Neural cell (in vitro differentiated cells): ENCODE data around the gene CRTC3. TPM values are rescaled to one million over a fixed set of nuclear protein-coding genes. Genes with fewer than 3 reads are reported as not detected.

Experiments used
- H2AFZ ChIP-seq: fragments of 200-600, 300-800 bp; sonication (generic), shearing (Covaris generic); 2 replicates; pipeline ENCODE4 v1.6.0; 2014; ENCODE audit warnings: low read depth, mild to moderate bottlenecking, antibody characterized with exemption, low read length, moderate library complexity
- H3F3A ChIP-seq: fragments of 200-600 bp; shearing (Covaris generic); 2 replicates; pipeline ENCODE4 v1.6.1; 2016; ENCODE audit warnings: mild to moderate bottlenecking, moderate library complexity, mixed read lengths, antibody characterized with exemption, low read length; ENCODE audit not compliant: insufficient read depth, poor library complexity, severe bottlenecking
- H3K27ac ChIP-seq: fragments of 200-600, 300-800 bp; sonication (generic), shearing (Covaris generic); 2 replicates; pipeline ENCODE4 v1.5.1; 2014; ENCODE audit warnings: mild to moderate bottlenecking, low read length, moderate library complexity
- H3K27me3 ChIP-seq: fragments of 300-800, 200-600 bp; sonication (generic), shearing (Covaris generic); 2 replicates; pipeline ENCODE4 v1.6.0; 2014; ENCODE audit warnings: mild to moderate bottlenecking, low read depth, low read length, moderate library complexity; ENCODE audit not compliant: insufficient read depth
- H3K36me3 ChIP-seq: fragments of 300-800, 200-600 bp; sonication (generic), shearing (Covaris generic); 2 replicates; pipeline ENCODE4 v1.5.1; 2014; ENCODE audit warnings: mild to moderate bottlenecking, antibody characterized with exemption, low read length, moderate library complexity; ENCODE audit not compliant: insufficient read depth
- H3K4me2 ChIP-seq: fragments of 300-800, 200-600 bp; sonication (generic), shearing (Covaris generic); 2 replicates; pipeline ENCODE4 v1.6.0; 2014; ENCODE audit warnings: mild to moderate bottlenecking, low read length
- H3K4me3 ChIP-seq: fragments of 300-800, 200-600 bp; sonication (generic), shearing (Covaris generic); 2 replicates; pipeline ENCODE4 v1.5.1; 2014; ENCODE audit warnings: mild to moderate bottlenecking, low read length, moderate library complexity
- H3K79me2 ChIP-seq: fragments of 200-600 bp; shearing (Covaris generic); replicated peaks from 2 replicates; pipeline ENCODE4 v1.6.0; 2014; ENCODE audit warnings: mild to moderate bottlenecking, low read length, moderate library complexity; ENCODE audit not compliant: insufficient read depth
- H3K9ac ChIP-seq: fragments of 300-800, 200-600 bp; sonication (generic), shearing (Covaris generic); 2 replicates; pipeline ENCODE4 v1.6.1; 2016; ENCODE audit warnings: mild to moderate bottlenecking, low read length, mixed read lengths
- H3K9me2 ChIP-seq: fragments of 200-600 bp; shearing (Covaris generic); 2 replicates; pipeline ENCODE4 v1.6.1; 2016; ENCODE audit warnings: mild to moderate bottlenecking, low read length, mixed read lengths; ENCODE audit not compliant: insufficient read depth
- H3K9me3 ChIP-seq: fragments of 200-600, 300-800 bp; sonication (generic), shearing (Covaris generic); 2 replicates; pipeline ENCODE4 v1.6.1; 2016; ENCODE audit warnings: mild to moderate bottlenecking, mixed run types, low read length, moderate library complexity, mixed read lengths
- H4K20me1 ChIP-seq: fragments of 200-600 bp; shearing (Covaris generic); 2 replicates; pipeline ENCODE4 v1.6.1; 2016; ENCODE audit warnings: mild to moderate bottlenecking, mixed run types; ENCODE audit not compliant: insufficient read depth
- EP300 ChIP-seq: fragments of 450-650 bp; conservative IDR thresholded peaks from 2 replicates; pipeline ENCODE4 v1.6.1; 2014; ENCODE audit warnings: antibody characterized with exemption, mild to moderate bottlenecking, moderate library complexity; ENCODE audit not compliant: poor library complexity, severe bottlenecking
- EZH2 ChIP-seq: fragments of 200-600, 300-800 bp; shearing (Covaris generic), sonication (generic); IDR thresholded peaks from 2 replicates; pipeline ENCODE4 v1.6.1; 2014; ENCODE audit warnings: antibody characterized with exemption, low read length, borderline replicate concordance, mild to moderate bottlenecking; ENCODE audit not compliant: insufficient read depth, poor library complexity, severe bottlenecking
- MXI1 ChIP-seq: fragments of 450-650 bp; conservative IDR thresholded peaks from 2 replicates; pipeline ENCODE4 v1.6.1; 2014; ENCODE audit warnings: antibody characterized with exemption, mild to moderate bottlenecking; ENCODE audit not compliant: poor library complexity, severe bottlenecking
- POLR2AphosphoS5 ChIP-seq: IDR thresholded peaks from 2 replicates; pipeline ENCODE4 v1.6.1; 2012
- RAD21 ChIP-seq: fragments of 450-650 bp; conservative IDR thresholded peaks from 2 replicates; pipeline ENCODE4 v1.6.1; 2014; ENCODE audit warnings: antibody characterized with exemption, mild to moderate bottlenecking, moderate library complexity
- SMC3 ChIP-seq: fragments of 450-650 bp; conservative IDR thresholded peaks from 2 replicates; pipeline ENCODE4 v1.6.1; 2014; ENCODE audit warnings: antibody characterized with exemption, mild to moderate bottlenecking, moderate library complexity; ENCODE audit not compliant: poor library complexity
- TAF1 ChIP-seq: IDR thresholded peaks from 2 replicates; pipeline ENCODE4 v1.6.1; 2012; ENCODE audit warnings: low read depth
- polyA plus RNA-seq: library from polyadenylated mRNA; depleted of rRNA; stranded (reverse); fragments of >200 nt; gene quantifications from 2 replicates; pipeline ENCODE4 v1.2.3, GENCODE V29; 2014
- TF ChIP-seq, protein P1 (sequence below): fragments of 450-650 bp; IDR thresholded peaks from 2 replicates; pipeline ENCODE4 v1.5.1; 2014; ENCODE audit warnings: antibody characterized with exemption, mild to moderate bottlenecking, moderate library complexity; ENCODE audit not compliant: poor library complexity, severe bottlenecking
- TF ChIP-seq, protein P2 (sequence below): IDR thresholded peaks from 2 replicates; pipeline ENCODE4 v1.6.1; 2012; ENCODE audit warnings: borderline replicate concordance

The CRTC3 gene
- polyA plus RNA-seq, 1 donor from 2014 or later, result 5.5 TPM

DNA sequence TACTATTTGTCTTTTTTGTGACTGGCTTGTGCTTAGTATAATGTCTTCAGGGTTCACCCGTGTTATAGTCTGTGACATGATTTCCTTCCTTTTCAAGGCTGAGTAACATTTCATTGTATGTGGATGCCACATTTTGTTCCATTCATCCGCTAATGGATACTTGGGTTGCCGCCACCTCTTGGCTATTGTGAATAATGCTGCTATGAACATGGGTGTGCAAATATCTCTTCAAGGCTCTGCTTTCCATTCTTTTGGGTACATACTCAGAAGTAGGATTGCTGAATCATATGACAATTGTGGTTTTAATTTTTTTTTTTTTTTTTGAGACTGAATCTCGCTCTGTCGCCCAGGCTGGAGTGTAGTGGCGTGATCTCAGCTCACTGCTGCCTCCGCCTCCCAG is 15.4 kb downstream of the CRTC3 start (continued):
- TF ChIP-seq MXI1, result no peak
- TF ChIP-seq EZH2, result no peak

DNA sequence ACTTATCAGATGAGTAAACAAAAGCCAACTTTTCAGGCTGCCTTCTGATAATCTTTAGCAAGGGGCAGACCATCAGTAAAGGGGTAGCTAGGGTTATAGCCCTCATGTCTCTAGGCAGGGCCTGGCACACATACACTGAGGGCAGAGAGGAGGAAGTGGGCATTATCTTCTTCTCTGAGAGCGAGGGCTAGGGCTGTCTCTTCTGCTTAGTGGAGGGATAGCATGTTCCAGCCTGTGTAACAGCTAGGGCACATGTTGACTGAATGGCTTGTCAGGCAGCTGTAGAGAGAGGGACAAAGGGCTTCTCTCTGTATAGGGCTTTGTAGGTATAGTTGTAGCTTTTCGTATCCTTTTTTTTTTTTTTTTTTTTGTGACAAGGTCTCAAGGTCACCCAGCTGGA is 17.8 kb downstream of the CRTC3 start:
- TF ChIP-seq, protein P1, sequence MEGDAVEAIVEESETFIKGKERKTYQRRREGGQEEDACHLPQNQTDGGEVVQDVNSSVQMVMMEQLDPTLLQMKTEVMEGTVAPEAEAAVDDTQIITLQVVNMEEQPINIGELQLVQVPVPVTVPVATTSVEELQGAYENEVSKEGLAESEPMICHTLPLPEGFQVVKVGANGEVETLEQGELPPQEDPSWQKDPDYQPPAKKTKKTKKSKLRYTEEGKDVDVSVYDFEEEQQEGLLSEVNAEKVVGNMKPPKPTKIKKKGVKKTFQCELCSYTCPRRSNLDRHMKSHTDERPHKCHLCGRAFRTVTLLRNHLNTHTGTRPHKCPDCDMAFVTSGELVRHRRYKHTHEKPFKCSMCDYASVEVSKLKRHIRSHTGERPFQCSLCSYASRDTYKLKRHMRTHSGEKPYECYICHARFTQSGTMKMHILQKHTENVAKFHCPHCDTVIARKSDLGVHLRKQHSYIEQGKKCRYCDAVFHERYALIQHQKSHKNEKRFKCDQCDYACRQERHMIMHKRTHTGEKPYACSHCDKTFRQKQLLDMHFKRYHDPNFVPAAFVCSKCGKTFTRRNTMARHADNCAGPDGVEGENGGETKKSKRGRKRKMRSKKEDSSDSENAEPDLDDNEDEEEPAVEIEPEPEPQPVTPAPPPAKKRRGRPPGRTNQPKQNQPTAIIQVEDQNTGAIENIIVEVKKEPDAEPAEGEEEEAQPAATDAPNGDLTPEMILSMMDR, result no peak
- TF ChIP-seq TAF1 (no peak), POLR2AphosphoS5 (no peak), MXI1 (no peak), EP300 (no peak), RAD21 (no peak), EZH2 (no peak), SMC3 (no peak)
- TF ChIP-seq, protein P2, sequence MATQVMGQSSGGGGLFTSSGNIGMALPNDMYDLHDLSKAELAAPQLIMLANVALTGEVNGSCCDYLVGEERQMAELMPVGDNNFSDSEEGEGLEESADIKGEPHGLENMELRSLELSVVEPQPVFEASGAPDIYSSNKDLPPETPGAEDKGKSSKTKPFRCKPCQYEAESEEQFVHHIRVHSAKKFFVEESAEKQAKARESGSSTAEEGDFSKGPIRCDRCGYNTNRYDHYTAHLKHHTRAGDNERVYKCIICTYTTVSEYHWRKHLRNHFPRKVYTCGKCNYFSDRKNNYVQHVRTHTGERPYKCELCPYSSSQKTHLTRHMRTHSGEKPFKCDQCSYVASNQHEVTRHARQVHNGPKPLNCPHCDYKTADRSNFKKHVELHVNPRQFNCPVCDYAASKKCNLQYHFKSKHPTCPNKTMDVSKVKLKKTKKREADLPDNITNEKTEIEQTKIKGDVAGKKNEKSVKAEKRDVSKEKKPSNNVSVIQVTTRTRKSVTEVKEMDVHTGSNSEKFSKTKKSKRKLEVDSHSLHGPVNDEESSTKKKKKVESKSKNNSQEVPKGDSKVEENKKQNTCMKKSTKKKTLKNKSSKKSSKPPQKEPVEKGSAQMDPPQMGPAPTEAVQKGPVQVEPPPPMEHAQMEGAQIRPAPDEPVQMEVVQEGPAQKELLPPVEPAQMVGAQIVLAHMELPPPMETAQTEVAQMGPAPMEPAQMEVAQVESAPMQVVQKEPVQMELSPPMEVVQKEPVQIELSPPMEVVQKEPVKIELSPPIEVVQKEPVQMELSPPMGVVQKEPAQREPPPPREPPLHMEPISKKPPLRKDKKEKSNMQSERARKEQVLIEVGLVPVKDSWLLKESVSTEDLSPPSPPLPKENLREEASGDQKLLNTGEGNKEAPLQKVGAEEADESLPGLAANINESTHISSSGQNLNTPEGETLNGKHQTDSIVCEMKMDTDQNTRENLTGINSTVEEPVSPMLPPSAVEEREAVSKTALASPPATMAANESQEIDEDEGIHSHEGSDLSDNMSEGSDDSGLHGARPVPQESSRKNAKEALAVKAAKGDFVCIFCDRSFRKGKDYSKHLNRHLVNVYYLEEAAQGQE, result no peak
- Histone ChIP-seq H3K9me2 (no peaks in the 10 kb centered on the region), H3K4me2 (no peak overlapping the region), H3K9ac (no peak overlapping the region), H3K9me3 (no peaks in the 10 kb centered on the region), H2AFZ (no peak overlapping the region), H3F3A (no peaks in the 10 kb centered on the region), H3K27ac (no peak overlapping the region), H4K20me1 (no peaks in the 10 kb centered on the region), H3K4me3 (no peak overlapping the region), H3K36me3 (no peaks in the 10 kb centered on the region), H3K79me2 (no peaks in the 10 kb centered on the region), H3K27me3 (no peaks in the 10 kb centered on the region)

DNA sequence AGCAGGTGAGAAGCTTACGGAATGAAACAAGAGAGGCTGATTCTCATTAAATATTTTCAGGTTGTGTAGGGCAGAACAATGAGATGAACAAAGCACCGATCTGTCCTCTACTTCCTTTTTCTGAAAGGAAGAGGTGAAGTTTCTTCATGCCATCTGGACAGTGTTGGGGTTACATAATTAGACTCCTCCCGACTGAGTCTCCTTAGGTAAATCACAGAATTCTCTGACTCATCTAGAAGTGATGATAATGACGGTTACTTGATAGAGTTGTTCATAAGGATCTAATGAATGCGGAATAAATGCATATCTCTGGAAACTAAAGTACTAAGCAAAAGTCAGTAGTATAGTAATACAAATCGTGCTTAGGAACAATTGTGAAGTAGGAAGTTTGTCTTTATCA is 21.2 kb downstream of the CRTC3 start:
- TF ChIP-seq EZH2, result no peak
- TF ChIP-seq POLR2AphosphoS5, result no peak
- TF ChIP-seq, protein P2, result no peak
- no peak for TF ChIP-seq SMC3
- TF ChIP-seq, protein P1, result no peak

More for the DNA sequence above, 21.2 kb downstream of the CRTC3 start:
- Histone ChIP-seq H3K9ac (no peak overlapping the region), H3K27me3 (no peaks in the 10 kb centered on the region), H3K9me3 (no peaks in the 10 kb centered on the region), H3K79me2 (no peaks in the 10 kb centered on the region), H3K9me2 (no peaks in the 10 kb centered on the region), H3K36me3 (no peaks in the 10 kb centered on the region), H3K4me3 (no peak overlapping the region), H4K20me1 (no peaks in the 10 kb centered on the region), H3K4me2 (no peak overlapping the region), H3F3A (no peaks in the 10 kb centered on the region), H3K27ac (no peak overlapping the region), H2AFZ (no peak overlapping the region)
